ENCODE data around the gene NASP. TPM values are rescaled to one million over a fixed set of nuclear protein-coding genes. Genes with fewer than 3 reads are reported as not detected.

The NASP gene
- total RNA-seq, 1 donor from 2014 or later = 43.7 TPM

DNA sequence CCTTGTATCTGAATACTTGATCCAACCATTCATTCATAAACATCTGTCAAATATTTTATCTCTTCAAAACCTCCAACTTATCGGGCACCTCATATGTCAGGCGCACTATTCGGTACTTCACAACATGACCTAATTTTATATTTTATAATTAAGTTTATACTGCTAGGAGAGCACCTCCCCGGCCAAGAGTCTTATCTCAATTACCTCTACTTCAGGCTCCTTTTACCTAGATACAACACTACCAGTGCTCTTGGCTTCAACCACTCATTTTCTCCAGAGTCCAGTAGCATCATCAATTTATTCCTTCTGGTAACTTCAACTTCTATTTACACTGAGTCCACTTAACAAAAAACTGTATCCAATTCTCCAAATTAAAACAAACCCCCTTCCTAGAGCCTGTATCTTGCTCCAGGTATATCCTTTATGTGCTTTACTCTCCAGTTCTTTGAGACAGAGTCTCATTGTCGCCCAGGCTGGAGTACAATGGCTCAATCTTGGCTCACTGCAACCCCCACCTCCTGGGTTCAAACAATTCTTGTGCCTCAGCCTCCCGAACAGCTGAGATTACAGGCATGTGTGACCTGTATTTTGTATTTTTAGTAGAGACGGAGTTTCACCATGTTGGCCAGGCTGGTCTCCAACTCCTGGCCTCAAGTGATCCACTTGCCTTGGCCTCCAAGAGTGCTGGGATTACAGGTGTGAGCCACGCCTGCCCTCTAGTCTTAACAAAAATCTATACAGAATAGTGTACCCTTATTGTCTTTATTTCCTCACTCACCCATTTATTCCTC lies 83.7 kb downstream of the NASP start:
- DNase-seq (ENCODE audit: low spot score) = no peak

Other genes starting within 250 kb of the NASP start
- gene TOE1, start 243.9 kb upstream of the NASP start, total RNA-seq = 7.9 TPM
- gene MUTYH, start 243.6 kb upstream of the NASP start, total RNA-seq = 30.5 TPM
- gene TESK2, start 92.9 kb upstream of the NASP start, total RNA-seq = 6.0 TPM
- 0.89 TPM for gene CCDC163, start 84.0 kb upstream of the NASP start, total RNA-seq
- 7.5 TPM for gene MMACHC, start 83.7 kb upstream of the NASP start, total RNA-seq
- gene PRDX1, start 62.2 kb upstream of the NASP start, total RNA-seq = 435 TPM
- 175 TPM for gene AKR1A1, start 33.2 kb upstream of the NASP start, total RNA-seq
- 2.8 TPM for gene CCDC17, start 40.0 kb downstream of the NASP start, total RNA-seq
- gene GPBP1L1, start 102.5 kb downstream of the NASP start, total RNA-seq = 132 TPM
- gene TMEM69, start 104.1 kb downstream of the NASP start, total RNA-seq = 18.3 TPM
- 20.9 TPM for gene IPP, start 166.6 kb downstream of the NASP start, total RNA-seq
- gene MAST2, start 219.6 kb downstream of the NASP start, total RNA-seq = 54.0 TPM